Measurements from ENCODE around the gene SRA1.
A peak's percentile ranks its signal among the peaks of the same experiment; 100 is the strongest.

Gene SRA1

DNA sequence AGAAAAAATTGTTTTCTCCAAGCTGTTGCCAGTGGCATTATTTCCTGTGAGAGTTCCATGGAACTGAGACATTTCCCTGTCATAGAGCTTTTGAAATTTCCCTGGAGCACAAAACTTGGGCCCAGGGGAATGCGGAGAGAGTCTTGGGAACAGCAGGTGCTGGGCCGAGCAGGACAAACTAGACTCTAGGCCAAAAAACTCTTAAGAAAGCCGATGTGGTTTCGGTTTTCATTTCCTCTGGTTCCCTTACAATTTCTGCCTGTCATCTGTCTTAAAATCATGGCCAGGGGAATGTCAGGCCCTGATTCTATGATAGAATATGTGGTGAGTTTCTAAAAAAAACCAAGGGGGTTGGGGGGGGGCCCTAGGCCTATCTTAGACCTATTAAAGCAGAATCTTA is 11.9 kb upstream of the SRA1 start:
- DNase-seq, result no peak

DNA sequence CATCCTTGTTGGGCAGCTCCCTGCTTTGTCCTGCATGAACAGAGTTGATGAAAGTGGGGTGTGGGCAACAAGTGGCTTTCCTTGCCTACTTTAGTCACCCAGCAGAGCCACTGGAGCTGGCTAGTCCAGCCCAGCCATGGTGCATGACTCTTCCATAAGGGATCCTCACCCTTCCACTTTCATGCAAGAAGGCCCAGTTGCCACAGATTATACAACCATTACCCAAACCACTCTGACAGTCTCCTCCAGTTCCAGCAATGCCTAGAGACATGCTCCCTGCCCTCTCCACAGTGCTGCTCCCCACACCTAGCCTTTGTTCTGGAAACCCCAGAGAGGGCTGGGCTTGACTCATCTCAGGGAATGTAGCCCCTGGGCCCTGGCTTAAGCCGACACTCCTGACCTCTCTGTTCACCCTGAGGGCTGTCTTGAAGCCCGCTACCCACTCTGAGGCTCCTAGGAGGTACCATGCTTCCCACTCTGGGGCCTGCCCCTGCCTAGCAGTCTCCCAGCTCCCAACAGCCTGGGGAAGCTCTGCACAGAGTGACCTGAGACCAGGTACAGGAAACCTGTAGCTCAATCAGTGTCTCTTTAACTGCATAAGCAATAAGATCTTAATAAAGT is 11.3 kb upstream of the SRA1 start:
- no peak for DNase-seq

DNA sequence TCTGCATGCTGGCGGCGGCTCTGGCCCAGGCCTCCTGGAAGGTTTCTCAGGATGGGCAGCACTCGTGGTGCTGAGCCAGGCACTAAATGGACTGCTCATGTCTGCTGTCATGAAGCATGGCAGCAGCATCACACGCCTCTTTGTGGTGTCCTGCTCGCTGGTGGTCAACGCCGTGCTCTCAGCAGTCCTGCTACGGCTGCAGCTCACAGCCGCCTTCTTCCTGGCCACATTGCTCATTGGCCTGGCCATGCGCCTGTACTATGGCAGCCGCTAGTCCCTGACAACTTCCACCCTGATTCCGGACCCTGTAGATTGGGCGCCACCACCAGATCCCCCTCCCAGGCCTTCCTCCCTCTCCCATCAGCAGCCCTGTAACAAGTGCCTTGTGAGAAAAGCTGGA is 10.6 kb upstream of the SRA1 start:
- DNase-seq, result no peak

DNA sequence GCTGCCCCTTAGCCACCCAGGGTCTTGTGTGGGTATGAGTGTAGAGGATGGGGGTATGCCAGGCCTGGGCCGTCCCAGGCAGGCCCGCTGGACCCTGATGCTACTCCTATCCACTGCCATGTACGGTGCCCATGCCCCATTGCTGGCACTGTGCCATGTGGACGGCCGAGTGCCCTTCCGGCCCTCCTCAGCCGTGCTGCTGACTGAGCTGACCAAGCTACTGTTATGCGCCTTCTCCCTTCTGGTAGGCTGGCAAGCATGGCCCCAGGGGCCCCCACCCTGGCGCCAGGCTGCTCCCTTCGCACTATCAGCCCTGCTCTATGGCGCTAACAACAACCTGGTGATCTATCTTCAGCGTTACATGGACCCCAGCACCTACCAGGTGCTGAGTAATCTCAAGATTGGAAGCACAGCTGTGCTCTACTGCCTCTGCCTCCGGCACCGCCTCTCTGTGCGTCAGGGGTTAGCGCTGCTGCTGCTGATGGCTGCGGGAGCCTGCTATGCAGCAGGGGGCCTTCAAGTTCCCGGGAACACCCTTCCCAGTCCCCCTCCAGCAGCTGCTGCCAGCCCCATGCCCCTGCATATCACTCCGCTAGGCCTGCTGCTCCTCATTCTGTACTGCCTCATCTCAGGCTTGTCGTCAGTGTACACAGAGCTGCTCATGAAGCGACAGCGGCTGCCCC is 10.0 kb upstream of the SRA1 start:
- DNase-seq, result no peak

DNA sequence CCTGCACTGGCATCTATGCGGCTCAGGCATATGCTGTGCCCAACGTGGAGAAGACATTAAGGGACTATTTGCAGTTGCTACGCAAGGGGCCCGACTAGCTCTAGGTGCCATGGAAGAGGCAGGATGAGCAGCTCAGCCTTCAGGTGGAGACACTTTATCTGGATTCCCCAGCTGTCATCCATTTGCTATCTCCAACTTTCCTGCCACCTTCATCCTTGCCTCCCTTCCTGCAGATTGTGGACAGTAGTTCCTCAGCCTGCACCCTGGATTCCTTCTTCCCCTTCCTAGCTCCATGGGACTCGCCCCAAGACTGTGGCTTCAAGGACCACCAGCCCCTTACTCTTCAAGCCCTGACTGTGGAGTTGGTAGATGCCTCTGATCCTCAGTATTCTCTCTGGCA is 9.4 kb upstream of the SRA1 start:
- no peak for DNase-seq

DNA sequence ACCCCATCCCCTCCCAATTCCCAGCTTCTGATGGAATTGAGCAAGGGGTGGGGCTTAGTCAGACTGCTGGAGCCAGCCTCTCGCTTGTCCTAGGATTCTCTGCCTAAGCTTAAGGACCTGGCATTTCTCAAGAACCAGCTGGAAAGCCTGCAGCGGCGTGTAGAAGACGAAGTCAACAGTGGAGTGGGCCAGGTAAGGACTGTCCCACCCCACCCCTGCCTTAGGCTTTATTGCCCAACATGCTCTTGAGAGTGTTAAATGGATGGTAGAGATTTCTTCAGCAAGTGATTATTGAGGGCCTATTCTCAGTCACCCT is 8.5 kb upstream of the SRA1 start:
- DNase-seq, result no peak

DNA sequence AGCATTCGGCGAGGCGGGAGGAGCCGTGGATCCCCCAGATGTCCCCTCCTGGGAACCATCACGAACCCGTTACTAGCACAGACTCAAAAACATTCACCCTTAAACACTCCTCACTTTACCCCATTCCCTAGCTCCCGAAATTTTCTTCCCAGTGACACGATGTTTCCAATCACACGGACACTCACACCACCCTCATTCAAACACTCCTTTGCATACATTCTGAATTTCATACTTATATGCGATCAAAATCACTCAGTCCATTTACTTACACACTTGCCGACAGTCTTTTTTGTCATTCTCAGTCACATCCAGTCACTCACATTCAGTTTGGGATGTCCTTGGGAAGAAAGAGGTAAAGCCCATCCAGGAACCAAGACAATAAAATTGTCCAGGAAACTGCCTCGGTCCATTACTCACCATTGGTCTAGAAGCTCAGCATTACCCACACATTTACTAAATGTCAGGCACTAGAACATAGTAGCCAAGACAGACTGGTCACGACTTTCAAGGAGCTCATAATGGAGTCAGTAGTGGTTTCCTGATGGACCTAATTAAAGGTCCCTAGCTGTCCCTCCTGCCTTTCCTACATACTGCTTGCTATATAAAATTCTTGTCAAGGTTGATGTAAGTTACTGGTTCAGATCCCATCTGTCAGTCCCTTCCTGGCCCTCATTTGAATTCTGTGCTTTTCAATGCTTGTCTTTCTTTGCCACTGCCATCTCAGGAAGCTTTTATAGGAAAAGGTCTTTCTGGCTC is 7.9 kb upstream of the SRA1 start:
- DNase-seq, result no peak

DNA sequence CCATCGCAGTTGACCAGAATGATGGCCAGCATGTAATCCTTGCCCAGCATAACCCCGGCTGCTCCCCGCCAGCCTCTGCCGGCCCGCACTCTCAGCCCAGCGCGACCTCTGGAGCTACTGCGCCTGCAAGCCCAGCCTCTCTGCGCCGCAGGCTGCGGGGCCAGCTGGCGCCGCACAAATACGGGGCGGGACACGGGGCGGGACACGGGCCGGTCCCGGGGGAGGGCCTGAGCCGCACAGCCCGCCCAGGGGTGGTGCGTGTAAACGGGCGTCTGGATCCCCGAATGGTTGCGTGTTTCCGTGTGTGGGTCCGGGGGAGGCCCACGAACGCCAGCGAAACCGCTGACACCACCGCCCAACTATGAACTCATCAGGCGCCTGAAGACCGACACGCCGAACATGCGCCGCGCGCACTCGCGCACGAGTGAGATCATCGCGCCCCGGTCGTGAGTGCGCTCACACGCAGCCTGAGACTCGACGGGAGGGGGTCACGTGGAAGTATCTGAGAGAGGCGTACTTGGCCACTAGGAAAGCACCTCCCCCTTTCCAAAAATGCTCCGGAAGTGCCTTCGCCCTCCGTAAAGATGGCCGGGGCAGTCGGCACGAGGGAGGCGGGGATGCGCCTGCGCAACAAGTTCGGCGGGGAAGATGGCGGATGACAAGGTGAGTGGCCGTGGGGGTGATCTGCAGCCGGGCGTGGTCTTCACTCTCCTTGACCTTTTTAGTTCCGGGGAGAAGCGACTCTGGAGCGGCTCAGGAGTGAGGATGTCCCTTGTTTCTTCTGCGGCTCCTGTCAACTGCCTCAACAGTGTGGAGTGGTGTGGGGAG is 7.1 kb upstream of the SRA1 start, which contains the start of the genes APBB3 and SLC35A4:
Gene APBB3 (minus strand): TSS at position 403 of the 828 bp plus-strand sequence. CDS start 353 bp downstream, at position 50.
Gene SLC35A4 (plus strand): TSS at position 633 of the 828 bp plus-strand sequence. CDS start 2,342 bp downstream, outside the sequence.
- DNase-seq, result peak; percentile 96

DNA sequence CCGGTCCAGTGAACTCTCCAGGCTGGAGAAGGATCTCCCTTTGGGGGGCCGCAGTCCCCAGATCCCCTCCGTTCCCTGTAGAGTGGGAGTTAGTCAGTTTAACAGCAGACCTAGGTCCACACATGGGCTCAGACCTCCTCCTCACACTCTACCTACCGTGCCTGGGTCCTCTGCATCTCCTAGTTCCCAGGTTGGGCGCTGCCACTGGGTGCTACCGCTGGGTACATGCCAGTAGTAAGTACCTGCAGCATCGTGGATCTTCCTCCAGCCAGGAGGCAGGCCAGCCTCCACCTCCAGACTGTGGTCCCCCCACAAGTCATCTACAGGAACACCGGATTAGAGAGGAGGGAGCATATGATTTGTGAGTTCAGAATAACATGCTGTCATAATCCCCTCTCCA is 6.3 kb upstream of the SRA1 start:
- DNase-seq, result no peak

DNA sequence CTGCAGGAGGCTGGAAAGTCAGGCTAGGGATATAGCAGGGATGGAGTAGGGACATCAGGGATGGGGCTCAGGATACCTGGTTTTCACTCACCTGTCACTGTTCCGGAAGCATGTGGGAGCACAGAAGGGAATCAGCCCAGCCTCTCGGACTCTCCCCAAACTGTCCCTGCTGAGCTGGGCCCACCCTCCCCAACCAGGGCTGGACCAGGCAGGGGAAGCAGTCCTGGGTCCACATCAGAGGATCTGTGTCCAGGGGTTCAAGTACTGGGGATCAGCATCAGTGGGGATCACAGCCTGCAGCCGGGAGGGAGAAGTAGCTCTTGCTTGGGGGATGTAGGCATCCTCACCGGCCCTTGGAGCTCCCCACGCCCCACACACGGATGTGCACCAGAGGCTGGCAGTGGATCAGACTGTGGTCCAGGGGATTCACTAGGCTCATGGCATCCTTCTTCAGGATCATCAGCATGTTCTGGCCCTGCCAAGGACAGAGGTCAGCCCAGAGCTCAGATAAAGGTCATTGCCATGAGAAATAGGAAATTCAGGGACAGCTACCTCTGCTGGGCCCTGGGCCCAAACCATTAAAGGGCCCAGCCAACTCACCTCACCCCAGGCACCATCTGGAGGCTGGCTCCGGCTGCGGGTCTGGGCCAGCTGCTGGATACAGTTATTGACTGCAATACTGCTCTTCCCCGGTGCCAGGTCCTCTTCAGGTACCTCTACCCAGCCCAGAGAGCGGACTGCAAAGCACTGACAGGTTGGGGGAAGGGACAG is 4.7 kb upstream of the SRA1 start:
- DNase-seq, result no peak

DNA sequence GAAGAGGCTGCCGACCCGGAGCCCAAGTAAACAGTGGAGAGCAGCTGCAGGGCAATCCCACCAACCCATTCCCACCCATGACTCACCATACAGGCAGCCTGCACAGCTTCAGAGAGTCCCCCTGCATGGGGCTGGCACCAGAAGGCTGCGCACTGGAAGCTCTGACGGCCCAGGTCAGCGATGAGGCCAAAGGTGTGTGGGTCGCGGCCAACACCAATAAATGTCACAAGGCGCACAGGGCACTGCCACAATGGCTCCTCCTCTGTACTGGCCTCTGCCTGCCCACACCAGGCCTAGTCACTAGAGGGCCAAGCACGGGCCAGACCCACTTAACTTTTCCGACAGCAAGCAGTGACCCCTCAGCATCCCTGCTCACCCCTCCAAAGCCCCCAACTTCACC is 3.0 kb upstream of the SRA1 start:
- DNase-seq, result no peak

DNA sequence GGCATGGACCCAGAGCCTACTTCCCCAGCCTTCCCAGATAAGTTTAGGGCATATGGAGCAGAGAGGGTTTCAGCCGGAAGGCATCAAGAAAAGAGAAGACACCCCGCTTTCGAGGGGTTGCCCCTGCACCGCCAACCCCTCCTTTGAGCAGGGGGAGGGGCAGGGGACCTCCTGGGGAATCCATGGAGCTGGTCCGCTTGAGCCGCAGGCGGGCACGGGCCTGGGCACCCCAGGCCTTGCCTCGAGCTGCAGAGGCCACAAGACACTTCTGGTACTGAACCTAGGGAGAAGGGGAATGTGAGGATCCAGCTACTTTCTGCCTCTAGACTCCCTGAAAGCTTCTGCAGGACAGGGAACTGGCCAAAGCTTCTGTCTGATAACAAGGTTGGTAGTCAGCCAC is 1.3 kb upstream of the SRA1 start:
- DNase-seq, result no peak

DNA sequence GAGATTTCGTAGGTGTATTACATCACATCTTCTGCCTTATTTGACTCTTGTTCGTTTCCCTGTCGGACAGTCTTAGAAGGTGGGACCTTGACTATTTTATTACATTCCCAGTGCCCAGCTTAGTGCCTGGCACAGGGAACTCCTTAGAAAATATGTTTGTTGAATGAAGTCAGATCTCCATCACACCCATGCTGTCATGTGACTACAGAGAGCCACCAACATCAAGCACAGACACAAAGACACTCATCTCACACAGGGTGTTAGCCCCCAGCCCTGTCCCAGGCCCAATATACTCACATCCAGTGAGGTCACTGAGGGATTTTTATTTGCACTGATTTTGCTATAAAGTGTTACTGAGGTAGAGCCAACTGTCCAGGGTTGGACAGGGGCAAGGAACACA is 692 bp upstream of the SRA1 start:
- no peak for DNase-seq

DNA sequence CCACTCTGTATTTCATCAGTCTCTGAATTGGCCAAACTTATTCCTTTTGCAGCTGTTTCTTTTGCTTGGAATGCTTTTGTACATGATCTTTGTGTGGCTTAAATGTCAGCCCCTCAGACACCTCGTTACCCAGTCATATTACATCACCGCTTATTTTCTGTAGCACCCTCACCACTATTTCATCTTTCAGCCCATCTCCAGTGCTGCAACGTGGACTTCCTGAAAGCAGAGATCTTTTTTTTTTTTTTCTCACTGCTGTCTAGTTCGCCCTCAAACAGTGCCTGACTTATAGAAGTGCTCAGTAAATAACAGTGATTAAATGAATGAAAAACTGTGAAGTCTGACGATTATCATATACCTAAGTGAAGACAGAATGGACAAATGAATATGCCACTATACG is 835 bp downstream of the SRA1 start:
- no peak for DNase-seq

DNA sequence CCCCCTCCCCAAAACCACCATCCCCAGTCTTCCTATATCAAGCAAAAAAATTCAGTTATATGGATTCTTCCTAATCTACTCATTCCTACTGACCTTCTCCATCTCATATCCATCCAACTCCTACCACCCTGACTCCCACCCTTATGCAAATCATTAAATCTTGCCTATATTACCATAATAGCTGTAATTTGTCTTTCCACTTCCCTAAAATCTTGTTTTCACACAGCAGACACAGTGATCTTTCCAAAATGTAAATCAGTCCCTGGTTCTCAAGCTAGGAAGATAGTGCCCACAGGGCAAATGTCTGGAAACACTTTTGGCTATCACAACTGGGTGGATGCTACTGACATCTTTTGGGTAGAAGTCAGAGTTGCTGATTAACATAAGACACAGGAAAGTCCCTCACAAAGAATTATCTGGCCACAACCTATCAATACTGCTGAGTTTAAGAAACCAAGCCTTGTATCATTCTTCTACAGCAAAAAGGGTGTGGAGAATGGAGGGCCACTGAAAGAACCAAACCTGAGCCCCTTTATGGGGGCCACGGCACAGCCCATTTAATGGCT is 1.4 kb downstream of the SRA1 start:
- DNase-seq, result no peak

DNA sequence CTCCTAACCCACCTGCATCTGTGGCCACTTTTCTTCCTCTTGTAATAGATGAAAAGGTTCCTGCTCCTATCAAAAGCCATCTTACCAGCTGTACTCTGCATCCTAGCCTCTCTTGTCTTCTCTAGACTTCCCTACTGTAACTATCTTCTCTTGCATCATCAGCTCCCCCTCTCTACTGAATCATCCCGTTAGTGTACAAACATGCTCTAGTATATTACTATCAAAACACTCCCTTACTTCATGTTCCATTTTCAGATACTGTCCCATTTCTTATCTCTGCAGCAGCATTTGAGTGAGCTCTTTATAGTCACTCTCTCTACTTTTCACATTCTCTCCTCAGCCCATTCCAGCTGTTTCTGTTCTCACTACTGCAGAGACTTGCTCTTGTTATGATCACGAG is 2.8 kb downstream of the SRA1 start:
- no peak for DNase-seq

DNA sequence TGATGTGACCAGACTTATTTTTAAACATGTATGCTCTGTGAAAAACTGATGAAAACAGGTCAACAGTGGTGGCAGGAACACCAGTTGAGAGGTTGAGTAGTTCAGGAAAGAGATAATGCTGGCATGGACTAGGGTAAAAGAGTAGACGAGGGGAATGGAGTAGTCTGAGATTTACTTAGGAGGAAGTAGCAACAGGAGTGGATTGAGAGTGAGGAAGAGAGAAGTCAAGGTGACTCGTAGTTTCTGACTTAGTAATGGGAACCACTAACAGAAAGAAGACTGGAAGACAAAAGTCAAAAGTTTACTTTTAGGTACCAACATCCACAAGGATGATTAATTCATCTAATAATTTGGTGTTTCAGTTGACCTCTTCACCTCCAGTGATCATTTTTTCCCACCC is 3.6 kb downstream of the SRA1 start:
- DNase-seq, result no peak

DNA sequence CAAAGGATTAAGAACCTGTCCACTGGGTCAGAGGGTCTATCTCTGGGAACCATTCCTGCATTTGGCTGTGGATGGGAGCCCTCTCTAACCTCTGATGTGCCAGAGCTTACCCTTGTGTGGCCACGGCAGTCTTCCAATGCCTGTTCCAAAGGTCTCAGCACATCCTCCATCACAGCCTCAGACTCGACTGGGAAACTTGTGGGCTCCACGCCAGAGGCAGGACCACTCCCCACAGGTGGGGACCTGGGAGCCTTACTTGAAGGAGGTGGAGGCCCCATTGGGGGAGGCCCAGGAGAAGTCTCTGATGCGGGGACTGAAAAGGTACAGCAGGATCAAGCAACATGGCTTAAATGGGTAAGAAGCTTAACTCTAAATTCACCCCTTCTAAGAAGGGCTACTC is 5.4 kb downstream of the SRA1 start:
- DNase-seq, result no peak

DNA sequence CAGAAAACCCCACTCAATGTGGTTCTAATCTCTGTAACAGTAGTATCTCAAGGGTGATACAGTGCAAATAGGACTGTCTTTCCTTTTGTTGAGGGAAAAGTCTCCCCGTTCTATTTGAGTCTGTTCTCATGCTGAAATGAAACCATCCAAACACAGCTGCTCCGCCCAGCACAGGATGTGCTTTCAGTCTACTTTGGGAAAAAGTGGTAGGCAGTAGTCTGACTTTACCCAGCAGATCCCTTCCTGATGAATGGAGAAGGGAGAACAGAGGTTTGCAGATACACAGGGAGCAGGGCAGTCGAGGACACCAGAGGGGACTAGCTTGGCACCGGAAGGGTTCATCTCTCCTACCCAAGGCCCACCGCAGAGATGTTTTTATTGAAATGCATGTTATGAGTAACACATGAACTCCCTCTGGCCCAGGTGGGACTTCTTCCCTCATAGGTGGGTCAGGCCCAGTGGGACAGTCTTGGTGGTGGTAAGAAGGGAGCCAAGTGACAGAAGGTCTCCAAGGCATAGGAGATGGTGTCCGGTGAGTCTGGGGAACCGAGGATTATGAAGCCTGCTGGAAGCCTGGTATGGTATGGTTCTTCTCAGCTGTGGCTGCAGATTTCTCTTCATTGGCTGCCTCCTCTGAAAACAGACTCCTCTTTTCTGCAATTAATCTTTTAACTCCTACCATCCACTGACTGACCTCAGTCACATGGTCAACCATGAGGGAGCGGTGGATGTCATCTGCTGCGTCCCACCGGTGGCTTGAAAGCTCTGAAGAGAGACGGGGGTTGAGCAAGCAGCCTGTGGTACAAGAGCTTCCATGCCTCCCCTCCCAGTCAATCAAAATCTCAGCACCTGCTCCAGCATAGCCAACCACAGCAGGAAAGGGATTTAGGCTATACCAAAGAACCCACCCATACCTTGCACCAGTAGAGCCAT is 6.9 kb downstream of the SRA1 start:
- DNase-seq, result no peak

DNA sequence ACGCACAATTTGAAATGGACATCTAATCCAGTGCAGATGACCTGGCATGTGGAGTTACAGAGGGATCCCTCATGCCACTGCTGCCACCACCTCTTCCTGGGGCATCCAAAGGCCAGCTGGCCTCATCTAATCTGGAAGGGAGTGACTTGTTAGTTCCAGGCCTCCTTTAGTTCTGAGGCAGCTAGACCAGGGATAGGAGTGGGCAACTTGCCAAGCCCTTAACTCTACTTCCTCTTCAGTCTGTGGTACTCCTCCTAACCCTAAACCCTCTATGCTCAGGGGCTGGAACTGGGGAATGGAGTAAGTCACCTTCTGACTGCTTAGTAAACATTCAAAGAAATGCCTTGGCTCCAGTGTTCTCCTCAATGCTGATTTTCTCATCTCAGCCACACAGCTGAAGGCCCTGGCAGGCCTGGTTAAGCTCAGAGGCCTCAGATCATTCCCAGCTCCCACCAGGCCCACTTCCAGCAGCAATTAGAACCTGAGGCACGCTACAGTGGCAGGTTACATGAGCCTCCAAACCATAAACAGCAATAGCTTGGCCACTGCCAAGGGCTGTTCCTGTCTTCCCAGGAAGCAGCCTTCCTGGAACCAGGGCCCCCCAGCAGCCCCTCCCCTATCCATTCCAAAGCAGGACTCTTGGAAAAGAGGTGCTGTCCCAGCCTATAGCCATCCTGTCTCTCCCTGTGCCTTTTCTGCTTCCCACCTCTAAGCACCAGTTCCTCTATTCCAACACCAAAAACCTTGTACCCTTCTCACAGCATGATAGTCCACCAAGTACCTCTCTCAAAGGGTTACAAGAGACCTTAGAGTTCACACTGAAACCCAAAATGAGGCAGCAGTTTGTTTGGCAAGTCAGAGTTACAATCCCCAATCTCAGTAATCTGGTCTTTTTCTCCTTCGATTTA is 7.8 kb downstream of the SRA1 start:
- no peak for DNase-seq

Measured in activated CD4-positive, alpha-beta T cell treated with anti-CD3 and anti-CD28 coated beads, Interleukin-2, amount 50 U/mL, for 1 hour (primary cell).